ENCODE results near the gene SHKBP1. TPM values are rescaled to one million over a fixed set of nuclear protein-coding genes. Genes with fewer than 3 reads are reported as not detected.

SHKBP1 gene
- total and polyA plus RNA-seq, 10 of the 15 experiments (the other 5 are each of a cell fraction or from before 2014, with no cell fraction given), result 2.3 to 123 (median 67.0) TPM

GRCh38 chr19:40588110-40588854 is 11.6 kb downstream of the SHKBP1 start:
- no peak overlapping the region for H2AFZ ChIP-seq (ENCODE audit: control insufficient read depth, low read depth, low read length)
- no peaks in the 10 kb centered on the region for H3K79me2 ChIP-seq (ENCODE audit: control insufficient read depth, insufficient read depth, low read length)
- TF ChIP-seq SPI1 (IDR thresholded peaks at IDR 0.05; ENCODE audit: borderline replicate concordance, insufficient read depth, low read depth, low read length), result no peak
- TF ChIP-seq SREBF2 (IDR thresholded peaks at IDR 0.05; ENCODE audit: low read length), result no peak
- TF ChIP-seq CREM (IDR thresholded peaks at IDR 0.05; ENCODE audit: low read depth), result no peak
- TF ChIP-seq ZBED1 (IDR thresholded peaks at IDR 0.05; ENCODE audit: borderline replicate concordance), result no peak
- TF ChIP-seq ZNF24 (IDR thresholded peaks at IDR 0.05), result no peak
- TF ChIP-seq RB1 (IDR thresholded peaks at IDR 0.05; ENCODE audit: borderline replicate concordance), result no peak
- no peak for TF ChIP-seq RAD21 (IDR thresholded peaks at IDR 0.05; ENCODE audit: insufficient read depth, low read depth, low read length)
- DNase-seq (ENCODE audit: low read depth, low spot score) (no peak), ATAC-seq (no peak), FAIRE-seq (no peak)
- ChIA-PET SMC1A (ENCODE audit: uncharacterized antibody, unreplicated experiment) (no interaction called here), RAD21 (ENCODE audit: unreplicated experiment) (no interaction called here), CTCF (interaction anchor here (0.6 kb wide), 1 partner anchor 216 kb away, joined by 3 read pairs; no protein-coding TSS in a partner anchor), POLR2A (no interaction called here)
- intact Hi-C loops (cut with micrococcal nuclease; ENCODE audit: unreplicated experiment) (no loop called here), in situ Hi-C loops (cut with MboI) (no loop called here)
- no peak overlapping the region for H3K27ac ChIP-seq (ENCODE audit: control insufficient read depth, insufficient read depth)
- peaks cover 0 to 7% of the 10 kb centered on the region in 2 experiments; a peak in 3 of 4 replicates for H3K36me3 ChIP-seq (ENCODE audit: control insufficient read depth in 2 of 2, insufficient read depth in 2 of 2, low read length in 1 of 2)
- 95% methylated on average over 19 of the region's 19 CpGs for WGBS (ENCODE audit: insufficient coverage, insufficient replicate concordance, low lambda C conversion rate, missing lambda C conversion rate)
- no TSS peak for BruUV-seq (replicated peaks)
- no peak overlapping the region for H3K9ac ChIP-seq (ENCODE audit: control insufficient read depth, insufficient read depth, low read length)
- no peak overlapping the region for H3K4me2 ChIP-seq (ENCODE audit: control insufficient read depth, insufficient read depth)
- no peaks in the 10 kb centered on the region for H3K9me3 ChIP-seq (replicated peaks; ENCODE audit: control insufficient read depth, insufficient read depth, low read length)
- no peaks in the 10 kb centered on the region for H3K27me3 ChIP-seq (replicated peaks in 1 of 2; ENCODE audit: control insufficient read depth in 2 of 2, insufficient read depth in 2 of 2, low read length in 1 of 2)
- H4K20me1 ChIP-seq (ENCODE audit: control insufficient read depth, insufficient read depth), result no peaks in the 10 kb centered on the region
- no peak overlapping the region for H3K4me3 ChIP-seq
- H3K4me1 ChIP-seq (ENCODE audit: control insufficient read depth, insufficient read depth, low read length), result peaks cover 9% of the 10 kb centered on the region

- Histone ChIP-seq H3K4me1 (ENCODE audit: control insufficient read depth, insufficient read depth, low read length) (peaks cover 6% of the 10 kb centered on the region), H3K4me3 (no peak overlapping the region), H3K4me2 (ENCODE audit: control insufficient read depth, insufficient read depth) (no peak overlapping the region), H3K79me2 (ENCODE audit: control insufficient read depth, insufficient read depth, low read length) (no peaks in the 10 kb centered on the region), H3K9ac (ENCODE audit: control insufficient read depth, insufficient read depth, low read length) (no peak overlapping the region), H3K9me3 (replicated peaks; ENCODE audit: control insufficient read depth, insufficient read depth, low read length) (no peaks in the 10 kb centered on the region), H3K27me3 (replicated peaks in 1 of 2; ENCODE audit: control insufficient read depth in 2 of 2, insufficient read depth in 2 of 2, low read length in 1 of 2) (no peaks in the 10 kb centered on the region), H2AFZ (ENCODE audit: control insufficient read depth, low read depth, low read length) (no peak overlapping the region), H4K20me1 (ENCODE audit: control insufficient read depth, insufficient read depth) (no peaks in the 10 kb centered on the region), H3K36me3 (ENCODE audit: control insufficient read depth in 2 of 2, insufficient read depth in 2 of 2, low read length in 1 of 2) (peaks cover 0 to 7% of the 10 kb centered on the region in 2 experiments; a peak in 3 of 4 replicates), H3K27ac (ENCODE audit: control insufficient read depth, insufficient read depth) (no peak overlapping the region)
- CTCF ChIA-PET, result no interaction called here
- RAD21 ChIA-PET (ENCODE audit: unreplicated experiment), result no interaction called here
- TF ChIP-seq PAX8 (IDR thresholded peaks at IDR 0.05) (no peak), CREM (IDR thresholded peaks at IDR 0.05; ENCODE audit: low read depth) (no peak), POLR2A (IDR thresholded peaks at IDR 0.05; ENCODE audit: low read depth, low read length) (peak; percentile 23; the same call in 1 of the 2 replicates)
- BruUV-seq (replicated peaks), result no TSS peak
- intact Hi-C loops (cut with micrococcal nuclease; ENCODE audit: unreplicated experiment), result no loop called here
- POLR2A ChIA-PET, result no interaction called here
- no peak for FAIRE-seq
- SMC1A ChIA-PET (ENCODE audit: uncharacterized antibody, unreplicated experiment), result no interaction called here
- WGBS (ENCODE audit: insufficient coverage, insufficient replicate concordance, low lambda C conversion rate, missing lambda C conversion rate), result 87% methylated on average over 7 of the region's 9 CpGs
- in situ Hi-C loops (cut with MboI), result no loop called here
- ATAC-seq, result no peak
- no peak for DNase-seq (ENCODE audit: low read depth, low spot score)
These were observed 12.4 kb downstream of the SHKBP1 start for GRCh38 chr19:40588926-40589569.
